Stimulated activated CD4-positive, alpha-beta T cell treated with anti-CD3 and anti-CD28 coated beads, Interleukin-2, amount 100 ng/mL, for 4 hours (primary cell): ENCODE results near the gene CBL.
A peak's percentile ranks its signal among the peaks of the same experiment; 100 is the strongest.

Experiments
- DNase-seq: peaks from one replicate; pipeline ENCODE4 v3.0.0-alpha.2; 2020; ENCODE audit warnings: low read depth

Gene CBL

DNA sequence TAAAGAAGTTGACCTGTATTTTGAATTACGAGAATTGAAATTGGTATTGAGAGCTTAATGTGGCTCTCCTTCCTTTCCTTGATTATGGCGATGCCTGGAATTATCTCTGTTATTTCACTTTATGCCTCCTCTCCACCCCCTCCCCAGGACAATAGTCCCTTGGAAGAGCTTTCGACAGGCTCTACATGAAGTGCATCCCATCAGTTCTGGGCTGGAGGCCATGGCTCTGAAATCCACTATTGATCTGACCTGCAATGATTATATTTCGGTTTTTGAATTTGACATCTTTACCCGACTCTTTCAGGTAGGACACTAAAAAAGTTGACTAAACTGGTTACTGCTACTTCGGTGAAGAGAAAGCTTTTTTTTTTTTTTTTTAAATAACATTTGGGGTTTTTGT, 67.6 kb downstream of the CBL start:
- DNase-seq, result no peak

DNA sequence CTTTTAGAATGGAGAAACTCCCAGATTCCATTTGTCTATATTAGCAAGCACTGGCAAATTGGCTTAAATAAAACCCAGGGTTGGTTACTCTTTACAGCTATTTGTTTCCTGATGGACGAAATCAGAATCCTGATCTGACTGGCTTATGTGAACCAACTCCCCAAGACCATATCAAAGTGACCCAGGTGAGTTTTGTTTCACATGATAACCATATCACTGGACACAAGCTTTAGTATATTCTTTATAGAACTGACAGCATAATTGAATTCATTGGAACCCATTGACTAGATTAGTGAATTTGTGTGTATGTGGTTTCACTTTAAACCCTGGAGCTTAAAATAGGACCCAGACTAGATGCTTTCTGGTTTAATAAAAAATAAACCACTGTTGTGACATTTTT, 71.5 kb downstream of the CBL start:
- DNase-seq, result no peak

- DNase-seq, result no peak
Measured at GRCh38 chr11:119282495-119282894, 76.4 kb downstream of the CBL start.

GRCh38 chr11:119284344-119285157, 78.4 kb downstream of the CBL start:
- DNase-seq, result no peak

DNA sequence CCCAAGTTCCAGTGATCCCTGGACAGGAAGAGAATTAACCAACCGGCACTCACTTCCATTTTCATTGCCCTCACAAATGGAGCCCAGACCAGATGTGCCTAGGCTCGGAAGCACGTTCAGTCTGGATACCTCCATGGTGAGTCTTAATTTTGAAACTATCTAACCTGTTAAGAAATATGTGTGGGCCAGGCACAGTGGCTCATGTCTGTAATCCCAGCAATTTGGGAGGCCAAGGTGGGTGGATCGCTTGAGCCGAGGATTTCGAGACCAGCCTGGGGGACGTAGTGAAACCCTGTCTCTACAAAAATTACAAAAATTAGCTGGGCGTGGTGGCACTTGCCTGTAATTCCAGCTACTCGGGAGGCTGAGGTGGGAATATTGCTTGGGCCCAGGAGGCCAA, 79.3 kb downstream of the CBL start:
- no peak for DNase-seq

- no peak for DNase-seq
Measured at GRCh38 chr11:119288219-119288618, 82.1 kb downstream of the CBL start.

DNA sequence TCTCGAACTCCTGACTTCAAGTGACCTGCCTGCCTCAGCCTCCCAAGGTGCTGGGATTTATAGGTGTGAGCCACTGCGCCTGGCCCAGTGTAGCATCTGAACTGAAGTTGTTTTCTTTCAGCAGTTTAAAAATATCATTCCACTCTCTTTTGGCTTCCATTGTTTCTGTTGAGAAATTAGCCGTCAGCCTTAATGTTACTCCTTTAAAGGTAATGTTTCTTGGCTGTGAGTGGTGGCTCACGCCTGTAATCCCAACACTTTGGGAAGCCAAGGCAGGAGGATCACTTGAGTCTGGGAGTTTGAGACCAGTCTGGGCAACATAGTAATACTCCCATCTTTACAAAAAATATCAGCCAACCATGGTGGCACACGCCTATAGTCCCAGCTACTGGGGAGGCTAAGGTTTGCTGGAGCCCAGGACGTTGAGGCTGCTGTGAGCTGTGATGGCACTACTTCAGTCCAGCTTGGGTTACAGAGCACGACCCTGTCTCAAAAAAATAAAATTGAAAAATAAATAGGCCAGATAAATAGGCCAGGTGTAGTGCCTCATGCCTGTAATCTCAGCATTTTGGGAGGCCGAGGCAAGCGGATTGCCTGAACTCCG, 84.9 kb downstream of the CBL start:
- no peak for DNase-seq

DNA sequence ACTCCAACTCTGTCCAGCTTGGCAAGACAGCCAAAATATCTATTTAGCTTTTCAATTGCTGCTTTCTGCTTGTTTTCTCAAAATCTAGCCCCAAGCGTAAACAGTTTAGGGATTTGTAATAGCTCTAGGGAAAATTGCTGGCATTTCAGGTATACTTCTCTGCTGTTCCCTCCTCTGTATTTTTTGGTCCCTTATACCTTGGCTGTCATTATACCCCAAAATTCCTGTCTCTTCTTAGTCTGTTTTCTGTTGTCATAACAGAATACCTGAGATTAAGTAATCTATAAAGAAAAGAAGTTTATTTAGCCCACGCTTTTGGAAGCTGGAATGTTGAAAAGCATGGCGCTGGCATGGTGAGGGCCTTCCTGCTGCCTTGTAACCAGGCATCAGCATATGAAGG, 87.3 kb downstream of the CBL start:
- no peak for DNase-seq

DNA sequence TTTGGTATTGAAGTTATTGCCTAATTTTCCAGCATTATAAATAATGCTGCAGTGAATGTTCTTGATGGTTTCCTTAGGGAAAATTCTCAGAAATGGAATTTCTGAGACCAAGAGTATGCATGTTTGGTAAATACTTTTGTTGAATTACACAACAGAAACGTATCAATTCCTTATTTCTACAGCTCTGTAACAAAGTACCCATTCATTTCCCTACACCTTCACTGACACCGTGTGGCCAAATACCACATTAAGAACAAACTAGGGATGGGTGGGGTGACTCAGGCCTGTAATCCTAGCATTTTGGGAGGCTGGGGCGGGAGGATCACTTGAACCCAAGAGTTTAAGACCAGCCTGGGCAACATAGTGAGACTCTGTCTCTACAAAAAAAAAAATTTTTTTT, 89.0 kb downstream of the CBL start:
- no peak for DNase-seq

GRCh38 chr11:119297938-119298337, 91.8 kb downstream of the CBL start:
- DNase-seq, result no peak

GRCh38 chr11:119298726-119299125, 92.6 kb downstream of the CBL start:
- no peak for DNase-seq

DNA sequence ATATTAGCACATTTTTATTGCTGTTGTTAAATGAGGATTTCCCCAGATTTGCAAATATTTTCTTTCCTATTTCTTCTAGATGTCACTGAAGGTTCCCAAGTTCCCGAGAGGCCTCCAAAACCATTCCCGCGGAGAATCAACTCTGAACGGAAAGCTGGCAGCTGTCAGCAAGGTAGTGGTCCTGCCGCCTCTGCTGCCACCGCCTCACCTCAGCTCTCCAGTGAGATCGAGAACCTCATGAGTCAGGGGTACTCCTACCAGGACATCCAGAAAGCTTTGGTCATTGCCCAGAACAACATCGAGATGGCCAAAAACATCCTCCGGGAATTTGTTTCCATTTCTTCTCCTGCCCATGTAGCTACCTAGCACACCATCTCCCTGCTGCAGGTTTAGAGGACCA, 93.3 kb downstream of the CBL start:
- no peak for DNase-seq

GRCh38 chr11:119300198-119300964, 94.2 kb downstream of the CBL start:
- DNase-seq, result no peak

GRCh38 chr11:119303227-119303718, 97.1 kb downstream of the CBL start:
- DNase-seq, result no peak

DNA sequence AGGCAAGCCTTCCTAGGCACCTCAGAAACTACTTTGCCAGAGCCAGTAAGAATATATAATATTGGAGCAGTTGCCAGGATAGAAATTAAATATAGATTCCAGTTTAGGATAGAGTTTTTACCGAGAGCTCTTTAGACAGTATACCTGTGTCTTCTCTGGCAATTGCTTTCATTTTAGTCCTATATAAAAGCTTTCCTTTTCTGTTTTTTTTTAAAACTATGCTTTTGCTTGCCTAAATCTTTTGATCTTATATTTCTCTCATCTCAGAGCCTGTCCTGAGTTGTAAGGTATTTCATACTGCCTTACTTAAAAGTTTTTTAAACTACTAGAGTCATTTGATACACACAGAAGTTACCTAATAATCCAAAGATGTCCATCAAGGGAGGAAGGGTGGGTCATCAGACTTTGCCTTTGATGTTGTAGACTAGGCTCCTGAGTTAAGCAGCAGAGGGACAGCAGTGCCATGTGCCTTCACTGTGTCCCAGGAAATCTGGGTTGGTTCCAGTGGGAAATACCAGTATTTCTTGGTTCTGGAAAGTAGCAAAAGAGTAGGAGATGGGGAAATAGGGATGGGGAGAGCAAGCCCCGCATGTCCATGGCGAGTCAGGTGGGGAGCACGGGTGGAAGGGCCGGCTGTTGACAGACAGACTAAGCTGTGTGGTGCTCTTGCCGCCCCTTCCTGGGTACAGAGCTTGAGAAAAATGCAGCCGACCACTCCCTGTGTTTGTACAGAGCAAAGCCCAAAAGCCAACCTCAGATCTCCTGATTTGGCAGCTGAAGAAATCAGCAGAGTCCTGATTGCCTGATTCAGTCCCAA, 99.6 kb downstream of the CBL start:
- no peak for DNase-seq

DNA sequence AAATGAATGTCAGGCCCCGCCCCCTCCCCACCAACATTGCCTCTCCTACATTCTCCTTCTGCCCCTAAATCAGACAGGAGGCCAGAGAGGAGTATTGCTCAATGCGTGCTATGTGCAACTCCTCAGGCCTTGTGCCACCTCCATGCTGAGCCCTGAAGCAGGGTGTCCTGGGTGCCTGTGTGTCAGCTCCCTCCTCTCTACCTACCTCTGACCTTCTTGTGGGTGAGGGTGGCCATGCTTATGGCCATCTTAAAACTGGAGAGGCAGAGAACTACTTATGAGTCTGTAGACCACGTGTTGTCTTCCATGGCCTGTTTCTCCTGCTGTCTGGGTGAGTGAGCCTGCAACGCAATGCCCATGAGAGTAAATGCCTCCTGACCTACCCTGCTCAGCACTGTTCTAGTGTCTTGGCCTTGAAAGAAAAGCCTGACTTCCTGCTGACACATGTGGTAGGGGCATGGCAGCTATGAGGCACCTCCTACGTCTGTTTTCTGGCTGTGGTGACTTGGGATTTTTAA, 100.3 kb downstream of the CBL start:
- peak; percentile 28 for DNase-seq

- DNase-seq, result no peak
Measured at GRCh38 chr11:119307219-119307618, 101.1 kb downstream of the CBL start.

DNA sequence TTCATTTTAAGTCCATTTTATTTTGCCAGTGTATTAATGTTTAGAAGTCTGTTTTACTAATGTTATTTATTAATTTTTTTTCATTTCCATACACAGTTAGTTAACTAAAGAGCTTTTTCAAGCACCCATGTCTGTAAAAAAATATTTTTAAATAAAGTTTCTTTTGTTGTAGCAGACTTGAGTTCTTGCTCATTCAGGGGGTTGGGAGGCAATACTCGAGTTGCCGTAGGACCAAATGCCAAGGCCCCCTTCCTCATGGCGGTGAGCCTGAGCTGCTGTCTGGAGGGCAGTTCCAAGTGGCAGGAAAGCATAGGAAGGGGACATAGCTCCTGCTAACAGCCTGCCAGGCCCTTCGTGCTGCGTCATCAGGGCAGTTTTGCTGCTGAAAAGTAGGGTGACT, 101.8 kb downstream of the CBL start:
- no peak for DNase-seq

DNA sequence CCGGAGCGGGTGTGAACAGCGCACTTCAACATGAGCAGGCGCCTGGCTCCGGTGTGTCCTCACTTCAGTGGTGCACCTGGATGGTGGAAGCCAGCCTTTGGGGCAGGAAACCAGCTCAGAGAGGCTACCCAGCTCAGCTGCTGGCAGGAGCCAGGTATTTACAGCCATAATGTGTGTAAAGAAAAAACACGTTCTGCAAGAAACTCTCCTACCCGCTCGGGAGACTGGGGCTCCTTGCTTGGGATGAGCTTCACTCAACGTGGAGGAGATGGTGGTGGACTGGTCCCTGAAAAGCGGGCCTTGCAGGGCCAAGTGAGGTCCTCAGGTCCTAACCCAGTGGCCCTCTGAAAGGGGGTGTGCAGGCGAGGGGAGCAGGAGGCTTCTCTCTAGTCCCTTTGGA, 103.3 kb downstream of the CBL start:
- DNase-seq, result no peak

GRCh38 chr11:119309953-119310681, 104.0 kb downstream of the CBL start:
- DNase-seq, result no peak

- no peak for DNase-seq
Measured at GRCh38 chr11:119310682-119311052, 104.5 kb downstream of the CBL start.
